Stimulated activated CD4-positive, alpha-beta T cell treated with anti-CD3 and anti-CD28 coated beads, Interleukin-1b, Interleukin-23, amount 100 ng/mL, for 24 hours (primary cell): ENCODE data around the gene FAM120AOS.

Experiments
- DNase-seq, 4 experiments: peaks; one replicate each; pipeline ENCODE4 v3.0.0-alpha.2; 2020; ENCODE audit warnings: low read depth in 4 of 4, low spot score in 1 of 4

Gene FAM120AOS

DNA sequence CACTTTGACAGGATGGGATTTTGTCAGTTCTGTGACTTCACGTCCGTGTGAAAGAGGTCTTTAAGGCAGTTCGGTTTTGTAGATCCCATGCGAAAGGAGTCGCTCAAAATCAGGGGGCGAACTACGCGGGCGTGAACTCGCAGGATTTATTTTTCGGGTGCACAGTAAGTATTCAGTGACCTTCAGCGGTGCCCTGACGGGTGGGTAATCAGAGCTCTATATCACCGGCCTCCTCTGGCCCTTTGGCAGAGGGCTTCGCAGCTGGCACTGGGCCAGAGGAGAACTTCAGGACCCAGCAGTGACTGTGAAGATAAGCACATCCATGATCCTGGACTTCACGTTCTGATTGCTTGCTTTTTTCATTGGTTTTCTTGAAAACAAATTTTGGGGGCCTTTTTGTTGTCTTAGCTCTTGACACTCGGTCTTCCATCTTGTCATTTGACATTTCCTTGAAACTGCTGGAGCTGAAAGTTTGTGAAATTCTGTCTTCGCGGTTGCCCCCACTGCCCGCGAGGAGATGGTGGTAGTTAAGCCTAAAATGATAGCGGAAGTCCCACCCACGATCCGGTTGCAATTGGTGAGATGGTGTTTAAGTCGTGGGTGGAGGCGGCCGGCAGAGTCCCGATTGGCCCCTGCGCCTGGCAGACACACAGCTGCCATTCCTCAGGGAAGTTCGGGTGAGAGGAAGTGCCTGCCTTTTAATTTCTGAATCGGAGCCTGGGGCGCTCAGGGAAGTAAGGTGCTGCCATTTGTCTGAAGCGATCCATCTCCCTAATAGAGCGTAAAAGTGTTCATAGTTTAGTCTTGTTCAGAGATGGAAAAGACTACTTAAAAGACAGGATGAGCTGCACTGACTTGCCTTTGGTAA is at the start of gene FAM120AOS:
Gene FAM120AOS, minus strand, starts transcription at position 535 of the 868 bp plus-strand sequence. CDS start 872 bp downstream, outside the sequence.
- peak; percentile 53 to 83 (median 72) for DNase-seq

DNA sequence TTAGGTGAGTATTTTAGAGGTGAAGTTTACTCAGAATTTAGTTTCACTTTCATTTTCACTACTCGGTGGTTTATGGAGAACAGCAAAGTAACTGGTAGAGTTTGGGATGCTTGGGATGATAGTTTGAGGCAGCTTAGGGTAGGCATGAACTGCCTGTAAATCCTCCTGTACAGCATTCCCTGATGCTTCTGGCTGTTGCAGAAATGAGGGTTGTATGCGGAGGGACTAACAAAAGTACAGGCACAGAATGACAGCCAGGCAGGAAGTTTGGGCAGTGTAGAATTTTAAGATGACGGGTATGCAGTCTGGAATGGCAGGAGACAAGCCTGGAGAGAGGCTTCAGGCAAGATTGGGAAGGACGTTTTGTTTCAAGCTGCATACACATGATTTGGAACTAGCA is 48.0 kb upstream of the FAM120AOS start:
- no peak for DNase-seq

DNA sequence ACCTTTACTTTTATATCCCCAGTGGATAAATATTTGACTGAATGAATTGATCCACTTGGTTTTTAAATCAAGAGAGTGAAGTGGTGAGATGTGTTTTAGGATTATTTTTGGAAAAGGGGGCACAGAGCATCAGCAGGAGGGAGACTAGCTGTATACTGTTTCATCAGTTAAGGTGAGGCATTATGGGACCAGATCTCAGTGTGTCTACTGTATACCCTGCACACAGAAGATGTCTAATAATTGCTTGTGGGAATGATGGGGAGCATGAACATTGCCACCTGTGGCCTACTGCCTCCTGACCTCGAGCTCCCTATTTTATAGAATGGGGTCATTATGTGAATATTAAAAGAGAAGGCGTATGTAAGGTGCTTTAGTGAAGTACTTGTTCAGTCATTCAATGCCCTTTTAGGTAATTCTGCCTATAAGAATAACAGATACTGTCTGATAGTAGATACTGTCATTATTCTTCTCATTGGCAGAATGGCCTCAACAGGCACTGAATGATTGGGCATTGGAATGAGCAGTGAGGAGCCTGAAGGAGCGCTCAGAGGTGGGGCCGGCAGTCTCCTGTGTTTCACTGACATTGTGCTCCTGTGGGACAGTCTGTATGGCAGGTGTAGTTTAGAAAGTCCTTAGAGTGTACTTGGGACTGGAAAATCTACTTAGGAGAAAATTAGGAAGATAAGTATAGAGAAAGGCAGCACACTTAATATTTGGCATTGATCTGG is 47.4 kb upstream of the FAM120AOS start:
- no peak for DNase-seq

DNA sequence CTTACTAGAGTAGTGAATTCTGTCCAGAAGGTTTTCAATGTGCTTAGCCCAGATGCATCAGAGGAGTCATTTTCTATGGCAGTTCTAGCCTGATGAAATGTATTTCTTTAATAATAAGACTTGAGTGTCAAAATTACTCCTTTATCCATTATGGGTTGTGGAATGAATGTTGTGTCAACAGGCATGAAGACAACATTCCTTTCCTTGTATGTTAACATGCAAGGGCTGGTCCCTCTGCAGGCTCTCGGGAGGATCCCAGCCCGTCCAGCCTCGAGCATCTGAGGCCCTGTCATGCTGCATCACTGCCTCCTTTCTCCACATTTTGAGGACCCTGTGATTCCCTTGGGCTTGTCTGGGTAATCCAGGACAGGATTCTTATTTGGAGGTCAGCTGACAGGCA is 42.9 kb upstream of the FAM120AOS start:
- no peak for DNase-seq

DNA sequence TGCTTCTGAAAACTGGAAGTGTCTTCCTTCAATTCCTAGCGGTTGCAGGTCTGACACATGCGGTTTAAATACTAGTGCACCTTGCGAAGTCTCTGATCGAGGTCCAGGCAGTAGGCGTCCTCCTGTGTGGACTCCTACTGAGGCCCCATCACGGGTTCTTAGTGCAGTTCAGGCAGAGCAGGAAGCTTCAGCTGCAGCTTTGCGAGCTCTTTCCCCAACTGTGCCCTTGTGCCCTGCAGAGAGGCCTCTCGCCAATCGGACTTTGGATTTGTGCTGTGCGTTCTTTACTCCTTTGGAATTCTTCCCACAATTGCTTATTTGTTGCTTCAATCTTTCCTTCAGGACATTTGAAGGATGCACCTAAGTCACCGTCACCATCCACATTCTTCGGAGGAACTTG is 40.6 kb upstream of the FAM120AOS start:
- no peak for DNase-seq

DNA sequence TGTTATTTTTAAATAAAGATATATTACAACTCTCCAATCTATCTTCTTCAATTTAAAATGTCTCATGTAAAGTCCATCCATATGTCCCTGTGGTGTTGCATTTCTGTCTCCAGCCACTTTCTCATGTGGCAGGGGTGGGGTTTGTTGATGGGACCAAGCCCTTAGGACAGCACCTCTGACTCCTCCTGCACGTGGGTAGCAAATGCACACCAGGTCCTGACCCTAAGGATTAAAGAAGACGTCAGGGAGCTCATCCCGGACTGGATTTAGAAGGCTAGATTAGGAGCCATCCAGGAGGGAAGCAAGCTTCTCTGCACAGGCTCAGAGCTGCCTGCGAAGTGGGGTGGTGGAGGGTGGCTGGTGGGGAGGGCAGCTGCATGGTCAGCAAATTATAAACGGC is 38.9 kb upstream of the FAM120AOS start:
- no peak for DNase-seq

- DNase-seq = no peak
Measured at GRCh38 chr9:93491593-93492232, 38.3 kb upstream of the FAM120AOS start.

GRCh38 chr9:93488244-93488643 is 34.9 kb upstream of the FAM120AOS start:
- no peak for DNase-seq

DNA sequence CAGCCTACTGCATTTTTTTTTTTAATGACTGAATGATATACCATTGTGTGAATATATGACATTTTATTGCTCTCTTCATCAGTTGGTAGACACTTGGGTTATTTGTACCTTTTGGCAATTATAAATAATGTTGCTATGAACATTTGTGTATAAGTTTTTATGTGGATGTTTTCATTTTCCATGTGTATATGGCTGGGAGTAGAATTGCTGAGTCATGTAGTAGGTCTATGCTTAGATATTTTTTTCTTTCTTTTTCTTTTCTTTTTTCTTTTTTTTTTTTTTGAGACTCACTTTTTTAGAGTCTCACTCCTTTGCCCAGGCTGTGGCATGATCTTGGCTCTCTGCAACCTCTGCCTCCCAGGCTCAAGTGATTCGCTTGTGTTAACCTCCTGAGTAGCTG is 32.9 kb upstream of the FAM120AOS start:
- DNase-seq = no peak

- no peak for DNase-seq
Measured at GRCh38 chr9:93483497-93483896, 30.1 kb upstream of the FAM120AOS start.

DNA sequence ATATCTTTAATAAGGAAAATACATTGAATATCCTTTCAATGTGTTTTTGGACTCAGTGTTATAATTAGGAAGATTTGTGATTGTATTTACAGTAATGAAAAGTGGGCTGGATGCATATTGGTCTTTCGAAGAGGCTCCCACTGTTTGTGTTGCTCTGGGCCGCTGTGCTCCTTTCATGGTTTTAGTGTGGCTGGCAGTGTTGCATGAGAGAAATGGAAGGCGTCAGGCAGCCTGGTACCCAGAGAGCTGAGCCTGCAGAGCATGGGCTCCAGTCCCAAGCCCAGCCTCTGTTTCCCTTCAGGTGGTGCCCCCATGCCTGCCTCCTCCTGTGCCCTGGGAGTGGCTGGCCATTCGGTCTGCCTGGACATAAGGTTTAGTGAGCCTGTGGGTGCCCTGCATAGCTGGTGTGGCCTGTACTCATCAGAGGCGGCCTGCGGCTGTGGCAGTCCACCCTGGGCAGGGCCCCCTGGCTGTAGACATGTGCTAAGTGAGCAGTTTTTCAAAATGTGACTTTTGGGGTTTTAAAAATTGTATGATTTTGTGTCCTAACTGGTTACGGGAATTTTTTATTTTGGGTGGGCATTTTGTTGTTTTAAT is 27.4 kb upstream of the FAM120AOS start:
- DNase-seq = no peak

DNA sequence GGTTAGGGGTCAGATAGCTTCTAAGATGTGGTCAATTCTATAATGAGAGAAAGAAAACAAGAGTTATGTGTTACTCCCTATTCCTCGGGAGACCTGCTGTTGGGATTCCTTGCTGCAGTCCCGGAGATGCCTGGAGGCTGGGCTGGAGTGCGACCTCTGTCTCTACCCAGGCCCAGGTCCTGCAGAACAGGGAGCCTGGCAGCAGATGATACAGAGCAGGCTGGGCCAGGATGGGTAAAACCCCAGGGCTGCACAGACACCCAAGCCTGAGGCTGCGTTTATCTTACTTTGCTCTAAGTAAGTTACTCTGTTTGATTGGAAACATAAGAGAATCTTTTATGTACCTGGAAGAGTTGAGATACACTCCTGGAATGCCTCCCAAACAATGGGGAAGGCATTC is 26.9 kb upstream of the FAM120AOS start:
- no peak for DNase-seq

- DNase-seq = no peak
Measured at GRCh38 chr9:93479726-93480125, 26.3 kb upstream of the FAM120AOS start.

- no peak for DNase-seq
Measured at GRCh38 chr9:93477397-93477796, 24.0 kb upstream of the FAM120AOS start.

DNA sequence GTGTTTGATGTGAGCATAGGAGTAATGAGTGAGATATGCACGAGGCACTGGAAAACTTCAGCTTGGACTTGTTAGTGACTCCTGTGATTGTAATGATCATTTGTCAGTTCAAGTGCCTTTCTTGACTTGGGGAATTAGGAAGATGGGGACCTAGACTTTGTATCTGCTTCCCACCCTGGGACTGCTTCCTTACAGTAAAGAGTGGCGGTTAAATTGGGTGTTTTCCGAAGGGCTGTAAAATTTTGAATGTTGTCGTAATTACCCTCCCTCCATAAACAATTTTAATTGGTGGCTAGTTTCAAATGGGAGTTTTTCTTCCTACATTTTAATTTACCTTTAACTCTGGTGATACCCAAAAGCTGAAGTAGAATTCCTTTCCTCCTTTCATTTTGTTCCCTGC is 23.5 kb upstream of the FAM120AOS start:
- no peak for DNase-seq

DNA sequence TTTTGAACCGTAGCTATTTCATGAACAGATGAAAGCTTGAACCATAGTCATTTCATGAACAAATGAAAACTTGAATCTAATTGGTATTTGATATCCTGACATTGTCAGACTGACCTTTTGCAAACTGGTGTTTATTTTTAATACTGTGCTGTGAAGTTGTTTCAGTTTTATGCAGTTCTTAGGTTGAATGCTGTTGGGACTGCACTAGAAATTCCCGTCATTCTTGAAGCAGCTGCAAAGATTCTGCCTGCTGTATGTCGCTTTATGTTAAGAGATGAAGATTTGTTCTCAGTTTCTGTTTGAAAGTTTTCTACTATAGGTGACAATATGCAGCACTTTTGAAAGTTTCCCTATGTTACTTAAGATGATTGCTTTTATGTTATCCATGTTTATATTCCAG is 22.5 kb upstream of the FAM120AOS start:
- no peak for DNase-seq

DNA sequence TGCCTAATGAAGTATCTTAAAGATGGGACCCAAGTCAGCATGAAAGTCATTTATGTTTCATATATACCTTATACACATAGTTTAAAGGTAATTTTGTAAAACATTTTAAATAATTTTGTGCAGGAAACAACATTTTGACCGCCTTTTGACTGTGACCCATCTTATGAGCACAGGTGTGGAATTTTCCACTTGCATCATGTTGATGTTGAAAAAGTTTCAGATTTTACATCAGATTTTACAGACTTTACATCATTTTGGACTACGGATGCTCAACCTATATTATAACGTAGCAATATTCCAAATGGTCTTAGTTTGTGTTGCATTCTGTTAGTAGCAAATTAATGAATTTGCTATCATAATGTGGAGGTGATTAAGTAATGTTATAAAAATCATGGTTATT is 21.7 kb upstream of the FAM120AOS start:
- no peak for DNase-seq

- no peak for DNase-seq
Measured at GRCh38 chr9:93473411-93473810, 20.0 kb upstream of the FAM120AOS start.

DNA sequence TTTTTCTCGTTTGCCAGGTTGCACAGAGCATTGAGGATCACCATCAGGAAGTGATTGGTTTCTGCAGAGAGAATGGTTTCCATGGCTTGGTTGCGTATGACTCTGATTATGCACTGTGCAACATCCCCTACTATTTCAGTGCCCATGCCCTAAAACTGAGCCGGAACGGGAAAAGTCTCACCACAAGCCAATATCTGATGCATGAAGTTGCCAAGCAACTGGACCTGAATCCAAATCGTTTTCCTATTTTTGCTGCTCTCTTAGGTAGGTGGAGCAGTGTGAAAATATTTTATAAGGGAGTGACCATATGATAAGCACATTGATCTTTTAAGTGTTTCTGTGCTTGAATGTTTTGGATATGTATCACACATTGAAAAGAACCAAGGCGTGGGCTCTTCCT is 17.7 kb upstream of the FAM120AOS start:
- no peak for DNase-seq

- DNase-seq = no peak
Measured at GRCh38 chr9:93470391-93470790, 17.0 kb upstream of the FAM120AOS start.

- DNase-seq = no peak
Measured at GRCh38 chr9:93468763-93469456, 15.5 kb upstream of the FAM120AOS start.
